KMS-11 (cell line): Measurements from ENCODE around the gene MYOZ3.

Experiments used
- H2AFZ ChIP-seq: fragments of 200-600 bp; sonication (generic); 2 replicates; pipeline ENCODE4 v1.6.1; 2016; ENCODE audit warnings: antibody characterized with exemption, mixed run types, low read depth
- H3K27ac ChIP-seq: fragments of 200-600 bp; sonication (generic); 2 replicates; pipeline ENCODE4 v1.6.1; 2016; ENCODE audit warnings: mild to moderate bottlenecking, mixed run types
- H3K27me3 ChIP-seq: fragments of 200-600 bp; sonication (generic); 2 replicates; pipeline ENCODE4 v1.6.1; 2017; ENCODE audit warnings: mild to moderate bottlenecking, low read depth, mixed run types, moderate library complexity; ENCODE audit not compliant: insufficient read depth
- H3K36me3 ChIP-seq: fragments of 200-600 bp; sonication (generic); 2 replicates; pipeline ENCODE4 v1.6.1; 2017; ENCODE audit warnings: mild to moderate bottlenecking, mixed run types; ENCODE audit not compliant: insufficient read depth
- H3K4me1 ChIP-seq: fragments of 200-600 bp; sonication (generic); 2 replicates; pipeline ENCODE4 v1.6.1; 2016; ENCODE audit warnings: mild to moderate bottlenecking, low read depth, mixed run types; ENCODE audit not compliant: poor library complexity, severe bottlenecking
- H3K4me2 ChIP-seq: fragments of 200-600 bp; sonication (generic); 2 replicates; pipeline ENCODE4 v1.7.0; 2016; ENCODE audit warnings: mild to moderate bottlenecking, mixed run types
- H3K4me3 ChIP-seq: fragments of 200-600 bp; sonication (generic); IDR thresholded peaks from 2 replicates; pipeline ENCODE4 v1.6.1; 2017; ENCODE audit warnings: low read depth, low read length, mixed read lengths; ENCODE audit not compliant: insufficient read depth
- H3K79me2 ChIP-seq: fragments of 200-600 bp; sonication (generic); 2 replicates; pipeline ENCODE4 v1.6.1; 2016; ENCODE audit warnings: low read depth, mixed run types; ENCODE audit not compliant: insufficient read depth
- H3K9ac ChIP-seq: fragments of 200-600 bp; sonication (generic); 2 replicates; pipeline ENCODE4 v1.6.1; 2016; ENCODE audit warnings: mild to moderate bottlenecking, mixed run types
- H4K20me1 ChIP-seq: fragments of 200-600 bp; sonication (generic); 2 replicates; pipeline ENCODE4 v1.6.1; 2016; ENCODE audit warnings: mild to moderate bottlenecking, mixed run types; ENCODE audit not compliant: insufficient read depth
- TF ChIP-seq, protein P1 (sequence below): fragments of 200-600 bp; sonication (generic); conservative IDR thresholded peaks from 2 replicates; pipeline ENCODE4 v1.6.1; 2017; ENCODE audit warnings: low read depth, mild to moderate bottlenecking, antibody characterized with exemption, low read length, moderate library complexity, mixed read lengths

Gene MYOZ3

DNA sequence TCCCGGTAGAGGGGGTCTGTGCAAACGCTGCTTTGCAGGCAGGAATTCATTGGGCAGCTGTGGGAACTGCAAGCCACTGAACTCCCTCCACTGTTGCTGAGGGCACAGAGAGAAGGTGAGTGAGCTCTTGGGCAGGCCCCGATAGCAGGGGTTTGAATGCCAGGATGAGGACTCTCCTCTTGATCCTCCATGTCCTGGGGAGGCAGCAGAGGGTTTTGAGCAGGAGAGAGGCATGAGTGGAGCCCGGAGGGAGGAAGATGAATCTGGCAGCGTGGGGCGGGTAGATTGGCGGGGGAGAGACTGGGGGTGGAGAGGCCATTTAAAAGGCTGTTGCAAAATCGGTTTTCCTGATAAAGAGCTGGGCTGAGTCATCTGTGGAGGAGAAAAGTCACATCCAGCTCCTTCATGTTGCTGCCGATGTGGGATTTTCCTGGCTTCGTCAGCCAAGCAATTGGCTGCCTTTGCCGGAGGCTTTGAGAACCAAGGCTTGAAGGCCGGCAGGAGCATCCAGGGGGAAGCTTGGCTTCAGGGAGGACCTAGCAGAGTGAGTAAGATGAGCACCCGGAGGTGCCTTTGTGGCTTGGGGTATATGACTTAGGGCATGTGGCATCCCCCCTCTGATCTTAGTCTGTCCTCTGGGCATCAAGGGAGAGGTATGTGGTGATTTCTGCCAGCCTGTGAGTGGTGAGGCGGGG lies 20.6 kb upstream of the MYOZ3 start, which contains the start of gene SYNPO:
Gene SYNPO, plus strand, starts transcription at position 350 of the 695 bp plus-strand sequence. CDS start 7,616 bp downstream, outside the sequence.
- no peak within 1 kb of the TSS for H3K9ac ChIP-seq
- no peaks in the 10 kb centered on the region for H4K20me1 ChIP-seq
- H3K27me3 ChIP-seq: no peaks in the 10 kb centered on the region
- H3K4me1 ChIP-seq: no peaks in the 10 kb centered on the region
- no peak within 1 kb of the TSS for H3K4me3 ChIP-seq
- H3K4me2 ChIP-seq: no peak within 1 kb of the TSS
- TF ChIP-seq, protein P1, sequence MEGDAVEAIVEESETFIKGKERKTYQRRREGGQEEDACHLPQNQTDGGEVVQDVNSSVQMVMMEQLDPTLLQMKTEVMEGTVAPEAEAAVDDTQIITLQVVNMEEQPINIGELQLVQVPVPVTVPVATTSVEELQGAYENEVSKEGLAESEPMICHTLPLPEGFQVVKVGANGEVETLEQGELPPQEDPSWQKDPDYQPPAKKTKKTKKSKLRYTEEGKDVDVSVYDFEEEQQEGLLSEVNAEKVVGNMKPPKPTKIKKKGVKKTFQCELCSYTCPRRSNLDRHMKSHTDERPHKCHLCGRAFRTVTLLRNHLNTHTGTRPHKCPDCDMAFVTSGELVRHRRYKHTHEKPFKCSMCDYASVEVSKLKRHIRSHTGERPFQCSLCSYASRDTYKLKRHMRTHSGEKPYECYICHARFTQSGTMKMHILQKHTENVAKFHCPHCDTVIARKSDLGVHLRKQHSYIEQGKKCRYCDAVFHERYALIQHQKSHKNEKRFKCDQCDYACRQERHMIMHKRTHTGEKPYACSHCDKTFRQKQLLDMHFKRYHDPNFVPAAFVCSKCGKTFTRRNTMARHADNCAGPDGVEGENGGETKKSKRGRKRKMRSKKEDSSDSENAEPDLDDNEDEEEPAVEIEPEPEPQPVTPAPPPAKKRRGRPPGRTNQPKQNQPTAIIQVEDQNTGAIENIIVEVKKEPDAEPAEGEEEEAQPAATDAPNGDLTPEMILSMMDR: no peak
- H3K79me2 ChIP-seq: no peaks in the 10 kb centered on the region
- no peaks in the 10 kb centered on the region for H3K36me3 ChIP-seq
- H3K27ac ChIP-seq: no peak within 1 kb of the TSS
- H2AFZ ChIP-seq: no peak within 1 kb of the TSS

DNA sequence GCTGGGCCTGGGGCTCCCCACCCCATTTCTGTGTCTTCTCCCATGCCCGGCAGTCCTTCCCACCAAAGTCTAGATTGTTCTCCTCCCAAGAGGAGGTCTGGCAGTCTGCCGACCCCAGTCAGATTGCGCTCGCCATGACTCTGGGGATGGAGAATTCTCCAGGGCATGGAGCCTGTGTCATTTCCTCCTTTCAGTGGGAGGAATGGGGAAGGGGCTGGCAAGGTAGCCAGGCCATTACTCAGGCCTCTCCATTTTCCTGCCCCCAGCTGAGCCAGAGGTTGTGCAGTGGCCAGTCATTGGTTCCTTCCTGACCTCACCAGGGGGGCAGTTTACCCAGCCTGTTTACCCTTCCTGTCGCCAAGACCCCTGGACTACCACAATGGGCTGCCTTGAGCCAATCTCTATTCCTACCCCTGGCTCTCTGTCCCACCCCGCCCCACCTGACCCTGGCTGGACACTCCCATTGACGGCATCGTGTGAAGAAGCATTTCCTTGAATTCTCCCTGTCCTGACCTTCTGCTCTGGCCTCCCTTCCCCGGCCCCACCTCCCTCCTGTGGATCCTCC lies 20.0 kb upstream of the MYOZ3 start:
- Histone ChIP-seq H3K4me3 (no peak overlapping the region), H3K79me2 (no peaks in the 10 kb centered on the region), H3K36me3 (no peaks in the 10 kb centered on the region), H3K9ac (no peak overlapping the region), H3K4me2 (no peak overlapping the region), H4K20me1 (no peaks in the 10 kb centered on the region), H3K27ac (no peak overlapping the region), H3K27me3 (no peaks in the 10 kb centered on the region), H2AFZ (no peak overlapping the region), H3K4me1 (no peaks in the 10 kb centered on the region)
- TF ChIP-seq, protein P1: no peak

DNA sequence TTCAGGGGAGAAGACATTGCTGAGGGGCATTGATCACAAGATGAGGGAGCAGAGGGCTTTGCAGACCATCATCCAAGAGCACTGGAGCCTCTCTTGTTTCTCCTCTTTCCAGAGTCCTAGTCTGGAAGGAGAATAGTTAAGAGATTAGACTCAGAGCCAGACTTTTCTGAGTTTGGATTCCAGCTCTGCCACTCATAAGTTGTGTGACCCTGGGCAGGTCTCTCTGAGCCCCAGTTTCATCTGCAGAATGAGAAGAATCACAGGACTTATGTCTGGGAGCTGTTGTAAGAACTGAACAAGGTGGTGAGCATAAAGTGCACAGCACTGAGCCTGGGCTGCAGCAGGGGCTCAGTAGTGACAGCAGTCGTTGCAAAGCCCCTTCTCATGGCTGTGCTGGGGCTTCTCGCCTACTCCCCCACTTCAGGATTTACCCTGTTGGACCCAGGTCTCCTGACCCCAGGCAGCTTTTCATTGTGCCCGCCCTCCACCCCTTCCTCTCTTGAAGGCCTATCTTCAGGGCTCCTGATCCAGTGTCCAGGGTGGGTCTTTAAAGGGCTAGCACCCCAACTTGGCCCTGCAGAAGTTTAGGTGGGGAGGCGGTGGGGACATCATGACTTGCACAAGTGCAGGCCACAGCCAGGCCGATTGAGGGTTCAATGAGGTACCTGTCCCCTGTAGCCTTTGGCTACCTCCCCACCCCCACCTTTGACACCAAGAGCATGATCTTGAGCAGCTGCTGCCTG lies 19.1 kb upstream of the MYOZ3 start:
- H3K36me3 ChIP-seq: no peaks in the 10 kb centered on the region
- no peaks in the 10 kb centered on the region for H3K79me2 ChIP-seq
- no peak overlapping the region for H3K4me3 ChIP-seq
- H4K20me1 ChIP-seq: no peaks in the 10 kb centered on the region
- TF ChIP-seq, protein P1: no peak
- H3K4me1 ChIP-seq: no peaks in the 10 kb centered on the region
- H2AFZ ChIP-seq: no peak overlapping the region
- H3K27me3 ChIP-seq: no peaks in the 10 kb centered on the region
- no peak overlapping the region for H3K9ac ChIP-seq
- no peak overlapping the region for H3K4me2 ChIP-seq
- H3K27ac ChIP-seq: no peak overlapping the region

DNA sequence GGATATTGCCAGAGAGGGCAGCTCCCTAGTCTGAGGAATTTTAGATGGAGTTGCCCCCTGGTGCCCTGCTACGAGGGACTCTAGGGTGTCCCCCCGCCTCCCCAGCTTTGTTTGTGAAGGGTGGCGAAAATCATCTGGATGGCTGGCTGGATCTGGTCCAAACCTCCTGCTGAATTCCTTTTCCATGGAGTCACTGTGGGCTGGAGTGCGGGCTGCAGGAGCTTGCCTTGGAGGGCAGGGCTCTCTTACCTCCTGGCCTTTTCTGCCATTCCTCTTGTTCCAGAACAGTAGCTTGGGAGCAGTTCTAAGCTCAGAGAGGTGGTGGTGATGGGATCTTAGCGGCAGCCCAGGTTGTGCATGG lies 18.5 kb upstream of the MYOZ3 start:
- Histone ChIP-seq H3K27me3 (no peaks in the 10 kb centered on the region), H3K27ac (no peak overlapping the region), H3K4me1 (no peaks in the 10 kb centered on the region), H3K36me3 (no peaks in the 10 kb centered on the region), H3K9ac (no peak overlapping the region), H4K20me1 (no peaks in the 10 kb centered on the region), H2AFZ (no peak overlapping the region), H3K79me2 (no peaks in the 10 kb centered on the region), H3K4me3 (no peak overlapping the region), H3K4me2 (no peak overlapping the region)
- TF ChIP-seq, protein P1: no peak
